Measurements from ENCODE around the gene ABI1. TPM values are rescaled to one million over a fixed set of nuclear protein-coding genes. Genes with fewer than 3 reads are reported as not detected.
"Not testable (repeated sequence)": the region's sequence is repeated elsewhere in the genome, so short reads cannot be mapped to it uniquely, and the experiment has no call there.

The ABI1 gene
- total RNA-seq: 10 to 100 TPM; 20.3 to 27.7 TPM

GRCh38 chr10:26860443-26861204, at the start of gene ABI1:
Gene ABI1, minus strand, starts transcription at chr10:26860958. Its CDS starts 95 bp downstream, at chr10:26860863.
- no peaks in the 10 kb centered on the region for H3K27me3 ChIP-seq
- no peak for TF ChIP-seq CTCF (IDR thresholded peaks at IDR 0.05)
- no peaks in the 10 kb centered on the region for H3K9me3 ChIP-seq
- no peaks in the 10 kb centered on the region for H3K36me3 ChIP-seq
- peak within 1 kb of the TSS; percentile 83 to 98 for H3K4me3 ChIP-seq
- peak; percentile 98 for DNase-seq (ENCODE audit: low spot score)
- peaks cover 0 to 38% of the 10 kb centered on the region in 2 donors for H3K4me1 ChIP-seq
- H3K27ac ChIP-seq: peak within 1 kb of the TSS; percentile 96 to 99

- H3K27ac ChIP-seq: no peak overlapping the region
- H3K36me3 ChIP-seq: no peaks in the 10 kb centered on the region
- no peaks in the 10 kb centered on the region for H3K9me3 ChIP-seq
- H3K4me3 ChIP-seq: no peak overlapping the region
- no peak for DNase-seq (ENCODE audit: low spot score)
- H3K4me1 ChIP-seq: no peaks in the 10 kb centered on the region
- no peak for TF ChIP-seq CTCF (IDR thresholded peaks at IDR 0.05)
- H3K27me3 ChIP-seq: no peaks in the 10 kb centered on the region
These were observed 49.0 kb upstream of the ABI1 start for GRCh38 chr10:26909753-26910152.

- not testable (repeated sequence) for H3K4me3 ChIP-seq; H3K27ac ChIP-seq; H3K4me1 ChIP-seq; H3K27me3 ChIP-seq; H3K36me3 ChIP-seq; DNase-seq (ENCODE audit: low spot score); H3K9me3 ChIP-seq
These were observed 44.6 kb upstream of the ABI1 start for GRCh38 chr10:26905253-26905781.

- no peaks in the 10 kb centered on the region for H3K36me3 ChIP-seq
- no peak overlapping the region for H3K27ac ChIP-seq
- no peak for DNase-seq (ENCODE audit: low spot score)
- H3K27me3 ChIP-seq: no peaks in the 10 kb centered on the region
- TF ChIP-seq CTCF (IDR thresholded peaks at IDR 0.05): no peak
- no peaks in the 10 kb centered on the region for H3K9me3 ChIP-seq
- no peak overlapping the region for H3K4me3 ChIP-seq
- no peaks in the 10 kb centered on the region for H3K4me1 ChIP-seq
These were observed 42.9 kb upstream of the ABI1 start for GRCh38 chr10:26903431-26904217.

- not testable (repeated sequence) for DNase-seq (ENCODE audit: low spot score); H3K9me3 ChIP-seq; H3K27ac ChIP-seq; H3K27me3 ChIP-seq; H3K36me3 ChIP-seq; H3K4me3 ChIP-seq; H3K4me1 ChIP-seq
These were observed 31.7 kb upstream of the ABI1 start for GRCh38 chr10:26892306-26892923.

- no peak overlapping the region for H3K27ac ChIP-seq
- H3K4me3 ChIP-seq: no peak overlapping the region
- H3K9me3 ChIP-seq: no peaks in the 10 kb centered on the region
- no peaks in the 10 kb centered on the region for H3K36me3 ChIP-seq
- no peak for DNase-seq (ENCODE audit: low spot score)
- no peaks in the 10 kb centered on the region for H3K4me1 ChIP-seq
- no peak for TF ChIP-seq CTCF (IDR thresholded peaks at IDR 0.05)
- H3K27me3 ChIP-seq: no peaks in the 10 kb centered on the region
These were observed 30.2 kb upstream of the ABI1 start for GRCh38 chr10:26890956-26891355.

All from right atrium auricular region (tissue), 2 donors.